ENCODE measurements around the gene RHBDF1. TPM values are rescaled to one million over a fixed set of nuclear protein-coding genes. Genes with fewer than 3 reads are reported as not detected.

The RHBDF1 gene
- total RNA-seq, 1 experiment from 2014 or later, result 60.8 TPM

- TF ChIP-seq ARID4B (CRISPR knock-in tag; IDR thresholded peaks at IDR 0.05; ENCODE audit: borderline replicate concordance) (no peak), ATF1 (CRISPR knock-in tag; IDR thresholded peaks at IDR 0.05) (no peak), JAZF1 (CRISPR knock-in tag; IDR thresholded peaks at IDR 0.05) (no peak), PRRX2 (CRISPR knock-in tag; IDR thresholded peaks at IDR 0.05) (no peak), FOXJ3 (CRISPR knock-in tag; IDR thresholded peaks at IDR 0.05; ENCODE audit: borderline replicate concordance) (no peak), ZNF138 (CRISPR knock-in tag; conservative IDR thresholded peaks at IDR 0.05) (no peak), GABPB1 (CRISPR knock-in tag; IDR thresholded peaks at IDR 0.05) (no peak), JUN (CRISPR knock-in tag; IDR thresholded peaks at IDR 0.05) (no peak), AFF4 (CRISPR knock-in tag; IDR thresholded peaks at IDR 0.05; ENCODE audit: borderline replicate concordance) (no peak), ZNF219 (CRISPR knock-in tag; IDR thresholded peaks at IDR 0.05; ENCODE audit: borderline replicate concordance) (no peak), NR2C2 (CRISPR knock-in tag; IDR thresholded peaks at IDR 0.05) (no peak)
- TF ChIP-seq, protein P1, sequence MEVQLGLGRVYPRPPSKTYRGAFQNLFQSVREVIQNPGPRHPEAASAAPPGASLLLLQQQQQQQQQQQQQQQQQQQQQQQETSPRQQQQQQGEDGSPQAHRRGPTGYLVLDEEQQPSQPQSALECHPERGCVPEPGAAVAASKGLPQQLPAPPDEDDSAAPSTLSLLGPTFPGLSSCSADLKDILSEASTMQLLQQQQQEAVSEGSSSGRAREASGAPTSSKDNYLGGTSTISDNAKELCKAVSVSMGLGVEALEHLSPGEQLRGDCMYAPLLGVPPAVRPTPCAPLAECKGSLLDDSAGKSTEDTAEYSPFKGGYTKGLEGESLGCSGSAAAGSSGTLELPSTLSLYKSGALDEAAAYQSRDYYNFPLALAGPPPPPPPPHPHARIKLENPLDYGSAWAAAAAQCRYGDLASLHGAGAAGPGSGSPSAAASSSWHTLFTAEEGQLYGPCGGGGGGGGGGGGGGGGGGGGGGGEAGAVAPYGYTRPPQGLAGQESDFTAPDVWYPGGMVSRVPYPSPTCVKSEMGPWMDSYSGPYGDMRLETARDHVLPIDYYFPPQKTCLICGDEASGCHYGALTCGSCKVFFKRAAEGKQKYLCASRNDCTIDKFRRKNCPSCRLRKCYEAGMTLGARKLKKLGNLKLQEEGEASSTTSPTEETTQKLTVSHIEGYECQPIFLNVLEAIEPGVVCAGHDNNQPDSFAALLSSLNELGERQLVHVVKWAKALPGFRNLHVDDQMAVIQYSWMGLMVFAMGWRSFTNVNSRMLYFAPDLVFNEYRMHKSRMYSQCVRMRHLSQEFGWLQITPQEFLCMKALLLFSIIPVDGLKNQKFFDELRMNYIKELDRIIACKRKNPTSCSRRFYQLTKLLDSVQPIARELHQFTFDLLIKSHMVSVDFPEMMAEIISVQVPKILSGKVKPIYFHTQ (CRISPR knock-in tag; IDR thresholded peaks at IDR 0.05), result no peak
- TF ChIP-seq, protein P2, sequence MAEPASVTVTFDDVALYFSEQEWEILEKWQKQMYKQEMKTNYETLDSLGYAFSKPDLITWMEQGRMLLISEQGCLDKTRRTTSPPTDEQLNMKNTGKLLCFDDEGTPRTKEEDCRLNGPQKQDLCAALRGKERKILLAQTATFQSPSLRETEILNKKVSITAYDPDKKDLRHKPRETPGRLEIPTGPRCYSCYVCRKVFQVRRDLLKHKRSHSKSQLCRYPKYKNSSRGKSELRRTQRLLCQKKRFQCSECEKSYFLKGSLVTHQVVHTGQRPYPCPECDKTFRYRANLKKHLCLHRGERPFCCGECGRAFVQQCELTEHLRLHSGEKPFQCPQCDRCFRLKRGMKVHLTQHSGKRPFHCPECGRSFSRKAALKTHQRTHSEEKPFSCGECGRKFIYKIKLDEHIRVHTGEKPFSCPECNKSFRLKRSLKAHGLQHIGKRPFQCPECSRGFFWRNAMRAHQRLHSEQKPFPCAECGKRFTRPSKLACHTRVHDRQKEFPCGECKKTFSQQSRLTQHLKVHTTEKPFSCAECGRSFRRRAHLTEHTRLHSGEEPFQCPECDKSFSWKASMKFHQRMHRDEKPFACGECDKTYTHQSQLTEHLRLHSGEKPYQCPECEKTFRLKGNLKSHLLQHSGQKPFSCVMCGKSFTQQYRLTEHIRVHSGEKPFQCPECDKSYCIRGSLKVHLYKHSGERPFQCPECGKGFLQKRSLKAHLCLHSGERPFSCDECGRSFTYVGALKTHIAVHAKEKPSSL (CRISPR knock-in tag; conservative IDR thresholded peaks at IDR 0.05), result no peak
- TF ChIP-seq, protein P3, sequence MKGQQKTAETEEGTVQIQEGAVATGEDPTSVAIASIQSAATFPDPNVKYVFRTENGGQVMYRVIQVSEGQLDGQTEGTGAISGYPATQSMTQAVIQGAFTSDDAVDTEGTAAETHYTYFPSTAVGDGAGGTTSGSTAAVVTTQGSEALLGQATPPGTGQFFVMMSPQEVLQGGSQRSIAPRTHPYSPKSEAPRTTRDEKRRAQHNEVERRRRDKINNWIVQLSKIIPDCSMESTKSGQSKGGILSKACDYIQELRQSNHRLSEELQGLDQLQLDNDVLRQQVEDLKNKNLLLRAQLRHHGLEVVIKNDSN (CRISPR knock-in tag; IDR thresholded peaks at IDR 0.05), result no peak
Measured at GRCh38 chr16:58491-59439, 13.7 kb downstream of the RHBDF1 start (continued).

All from WTC11 (cell line).